ENCODE data around the gene KCNG2.

DNA sequence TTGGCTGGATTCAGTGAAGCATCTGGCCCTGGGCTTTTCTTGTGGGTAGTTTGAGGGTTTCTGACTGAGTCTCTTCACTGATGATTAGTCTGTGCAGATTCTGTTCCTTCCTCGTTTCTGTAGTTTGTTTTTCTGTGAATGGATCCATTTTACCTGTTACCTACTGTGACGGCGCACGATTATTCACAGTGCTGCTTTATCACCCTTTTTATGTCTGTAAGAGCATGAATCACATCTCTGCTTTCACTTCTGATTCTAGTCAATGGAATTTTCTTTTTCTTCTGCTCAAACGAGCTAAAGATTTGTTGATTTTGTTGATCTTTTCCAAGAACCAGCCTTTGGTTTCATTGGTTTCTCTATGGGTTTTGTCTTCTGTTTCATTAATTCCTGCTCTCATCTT lies 92.9 kb downstream of the KCNG2 start:
- TF ChIP-seq CTCF (conservative IDR thresholded peaks at IDR 0.05; ENCODE audit: low read depth, low read length) = no peak
- TF ChIP-seq POLR2A (IDR thresholded peaks at IDR 0.05; ENCODE audit: low read depth, low read length) = no peak
- TF ChIP-seq, protein P1, sequence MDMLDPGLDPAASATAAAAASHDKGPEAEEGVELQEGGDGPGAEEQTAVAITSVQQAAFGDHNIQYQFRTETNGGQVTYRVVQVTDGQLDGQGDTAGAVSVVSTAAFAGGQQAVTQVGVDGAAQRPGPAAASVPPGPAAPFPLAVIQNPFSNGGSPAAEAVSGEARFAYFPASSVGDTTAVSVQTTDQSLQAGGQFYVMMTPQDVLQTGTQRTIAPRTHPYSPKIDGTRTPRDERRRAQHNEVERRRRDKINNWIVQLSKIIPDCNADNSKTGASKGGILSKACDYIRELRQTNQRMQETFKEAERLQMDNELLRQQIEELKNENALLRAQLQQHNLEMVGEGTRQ (IDR thresholded peaks at IDR 0.05; ENCODE audit: low read depth, low read length) = no peak
- no peak for TF ChIP-seq BHLHE40 (IDR thresholded peaks at IDR 0.05; ENCODE audit: low read depth, low read length)
- no peak for TF ChIP-seq RAD21 (IDR thresholded peaks at IDR 0.05; ENCODE audit: low read length)
- TF ChIP-seq CHD1 (IDR thresholded peaks at IDR 0.05; ENCODE audit: low read depth, low read length) = no peak
- no peak for TF ChIP-seq MAZ (IDR thresholded peaks at IDR 0.05; ENCODE audit: borderline replicate concordance, low read depth, low read length)
- no peak for TF ChIP-seq CEBPB (IDR thresholded peaks at IDR 0.05; ENCODE audit: low read depth, low read length)
- TF ChIP-seq FOS (IDR thresholded peaks at IDR 0.05; ENCODE audit: low read depth, low read length) = no peak
- TF ChIP-seq SMC3 (IDR thresholded peaks at IDR 0.05; ENCODE audit: low read depth, low read length) = no peak
- TF ChIP-seq, protein P2, sequence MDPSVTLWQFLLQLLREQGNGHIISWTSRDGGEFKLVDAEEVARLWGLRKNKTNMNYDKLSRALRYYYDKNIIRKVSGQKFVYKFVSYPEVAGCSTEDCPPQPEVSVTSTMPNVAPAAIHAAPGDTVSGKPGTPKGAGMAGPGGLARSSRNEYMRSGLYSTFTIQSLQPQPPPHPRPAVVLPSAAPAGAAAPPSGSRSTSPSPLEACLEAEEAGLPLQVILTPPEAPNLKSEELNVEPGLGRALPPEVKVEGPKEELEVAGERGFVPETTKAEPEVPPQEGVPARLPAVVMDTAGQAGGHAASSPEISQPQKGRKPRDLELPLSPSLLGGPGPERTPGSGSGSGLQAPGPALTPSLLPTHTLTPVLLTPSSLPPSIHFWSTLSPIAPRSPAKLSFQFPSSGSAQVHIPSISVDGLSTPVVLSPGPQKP (IDR thresholded peaks at IDR 0.05; ENCODE audit: borderline replicate concordance, low read depth, low read length) = no peak
- TF ChIP-seq RFX5 (IDR thresholded peaks at IDR 0.05; ENCODE audit: low read depth, low read length) = no peak
- TF ChIP-seq MXI1 (IDR thresholded peaks at IDR 0.05; ENCODE audit: borderline replicate concordance, low read depth, low read length) = no peak

Data from IMR-90 (cell line).